OCI-LY3 (cell line): ENCODE measurements around the gene AFMID.

Source experiments
- EZH2phosphoT487 ChIP-seq: fragments of 200-600 bp; shearing (Covaris generic); IDR thresholded peaks from 2 replicates; pipeline ENCODE4 v1.6.1; 2018; ENCODE audit warnings: antibody characterized with exemption, mixed run types, low read depth
- TF ChIP-seq, protein P1 (sequence below): fragments of 200-600, 300-600 bp; sonication (generic); IDR thresholded peaks from 2 replicates; pipeline ENCODE4 v1.5.1; 2014; ENCODE audit warnings: antibody characterized with exemption, low read length, low read depth

DNA sequence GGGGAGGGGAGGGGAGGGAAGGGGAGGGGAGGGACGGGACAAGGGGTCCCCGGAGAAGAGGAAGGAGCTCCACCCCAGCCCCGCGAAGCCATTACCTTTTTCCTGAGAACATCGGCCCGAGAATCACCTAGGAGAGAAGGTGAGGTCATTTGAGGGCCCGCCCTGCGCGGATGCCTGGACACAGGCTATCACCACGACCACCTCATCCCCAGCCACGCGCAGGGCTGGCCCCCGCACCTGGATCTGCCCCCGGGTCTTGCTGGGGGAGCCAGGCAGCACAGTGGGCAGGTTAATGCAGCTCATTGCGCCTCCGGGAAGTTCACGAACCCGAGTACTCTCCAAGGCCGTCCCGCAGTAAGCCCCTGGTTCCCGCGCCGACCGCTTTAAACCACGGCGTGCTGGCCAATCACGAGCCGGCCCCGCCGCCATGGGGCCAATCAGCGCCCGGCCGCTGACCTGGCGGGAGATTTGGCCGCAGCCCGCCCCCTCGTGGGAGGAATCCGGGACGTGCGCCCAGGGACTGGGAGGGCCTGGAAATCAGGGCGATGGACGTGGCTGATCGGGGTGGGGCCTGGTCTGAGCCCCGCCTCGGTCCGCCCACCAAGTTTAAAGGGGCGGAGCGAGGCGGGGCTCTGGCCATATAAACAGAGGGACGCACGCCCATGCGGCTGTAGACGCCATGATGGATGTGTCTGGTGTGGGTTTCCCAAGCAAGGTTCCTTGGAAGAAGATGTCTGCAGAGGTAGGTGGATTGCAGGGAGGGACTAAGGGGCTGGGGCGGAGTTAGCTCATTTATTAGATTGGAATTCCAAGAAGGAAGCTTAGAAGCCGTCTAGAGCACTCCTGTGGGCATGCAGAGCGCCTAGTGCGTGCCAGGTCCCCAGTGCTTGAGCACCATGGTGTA, at the start of gene AFMID, which contains the start of gene TK1:
- TF ChIP-seq, protein P1, sequence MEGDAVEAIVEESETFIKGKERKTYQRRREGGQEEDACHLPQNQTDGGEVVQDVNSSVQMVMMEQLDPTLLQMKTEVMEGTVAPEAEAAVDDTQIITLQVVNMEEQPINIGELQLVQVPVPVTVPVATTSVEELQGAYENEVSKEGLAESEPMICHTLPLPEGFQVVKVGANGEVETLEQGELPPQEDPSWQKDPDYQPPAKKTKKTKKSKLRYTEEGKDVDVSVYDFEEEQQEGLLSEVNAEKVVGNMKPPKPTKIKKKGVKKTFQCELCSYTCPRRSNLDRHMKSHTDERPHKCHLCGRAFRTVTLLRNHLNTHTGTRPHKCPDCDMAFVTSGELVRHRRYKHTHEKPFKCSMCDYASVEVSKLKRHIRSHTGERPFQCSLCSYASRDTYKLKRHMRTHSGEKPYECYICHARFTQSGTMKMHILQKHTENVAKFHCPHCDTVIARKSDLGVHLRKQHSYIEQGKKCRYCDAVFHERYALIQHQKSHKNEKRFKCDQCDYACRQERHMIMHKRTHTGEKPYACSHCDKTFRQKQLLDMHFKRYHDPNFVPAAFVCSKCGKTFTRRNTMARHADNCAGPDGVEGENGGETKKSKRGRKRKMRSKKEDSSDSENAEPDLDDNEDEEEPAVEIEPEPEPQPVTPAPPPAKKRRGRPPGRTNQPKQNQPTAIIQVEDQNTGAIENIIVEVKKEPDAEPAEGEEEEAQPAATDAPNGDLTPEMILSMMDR, result peak; percentile 45
- TF ChIP-seq EZH2phosphoT487, result no peak
